ENCODE data around the gene ATP10A.

The ATP10A gene

DNA sequence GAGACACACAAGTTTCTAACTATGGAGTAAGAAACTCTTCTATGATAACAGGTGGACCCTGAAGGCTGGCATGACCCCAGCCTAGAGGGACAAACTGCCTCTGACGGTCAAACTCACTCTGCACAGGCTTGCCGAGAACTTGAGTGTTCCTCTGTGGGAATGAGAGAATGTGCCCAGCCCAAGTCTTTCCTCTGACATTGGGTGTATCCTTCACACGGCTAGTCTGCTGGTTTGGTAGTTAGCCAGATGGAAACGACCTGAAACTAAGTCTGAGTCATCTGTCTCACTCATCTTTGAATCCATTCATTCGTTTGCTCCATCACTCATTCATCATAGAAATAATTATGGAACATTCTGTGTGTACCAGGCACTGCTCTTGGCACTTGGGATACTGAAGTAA is 198.4 kb downstream of the ATP10A start:
- Histone ChIP-seq H3K4me3 (ENCODE audit: insufficient read depth, low read depth, low read length) (no peak overlapping the region), H3K4me1 (ENCODE audit: control insufficient read depth, insufficient read depth, low read length) (peaks cover 22% of the 10 kb centered on the region), H3K9me3 (ENCODE audit: control insufficient read depth, low read length) (no peaks in the 10 kb centered on the region), H3K36me3 (ENCODE audit: control insufficient read depth, insufficient read depth, low read length) (no peaks in the 10 kb centered on the region), H3K27me3 (ENCODE audit: control insufficient read depth, insufficient read depth, low read length, poor library complexity, severe bottlenecking) (no peaks in the 10 kb centered on the region), H3K27ac (ENCODE audit: insufficient read depth, low read depth, low read length, poor library complexity, severe bottlenecking) (no peak overlapping the region)
- WGBS, 2 experiments = 92% methylated on average over 5 of the region's 5 CpGs

GRCh38 chr15:25663515-25663914 is 199.6 kb downstream of the ATP10A start:
- WGBS, 2 experiments = 97 to 98% methylated on average over 5 of the region's 5 CpGs

GRCh38 chr15:25661898-25662297 is 201.2 kb downstream of the ATP10A start:
- Histone ChIP-seq H3K4me1 (ENCODE audit: control insufficient read depth, insufficient read depth, low read length) (peaks cover 9% of the 10 kb centered on the region), H3K4me3 (ENCODE audit: insufficient read depth, low read depth, low read length) (no peak overlapping the region), H3K36me3 (ENCODE audit: control insufficient read depth, insufficient read depth, low read length) (no peaks in the 10 kb centered on the region), H3K9me3 (ENCODE audit: control insufficient read depth, low read length) (no peaks in the 10 kb centered on the region), H3K27me3 (ENCODE audit: control insufficient read depth, insufficient read depth, low read length, poor library complexity, severe bottlenecking) (no peaks in the 10 kb centered on the region), H3K27ac (ENCODE audit: insufficient read depth, low read depth, low read length, poor library complexity, severe bottlenecking) (no peak overlapping the region)
- 65 to 75% methylated on average over 4 of the region's 4 CpGs for WGBS, 2 experiments

More at GRCh38 chr15:25663515-25663914, 199.6 kb downstream of the ATP10A start:
- H3K27me3 ChIP-seq (ENCODE audit: control insufficient read depth, insufficient read depth, low read length, poor library complexity, severe bottlenecking) = no peaks in the 10 kb centered on the region
- H3K9me3 ChIP-seq (ENCODE audit: control insufficient read depth, low read length) = no peaks in the 10 kb centered on the region
- H3K27ac ChIP-seq (ENCODE audit: insufficient read depth, low read depth, low read length, poor library complexity, severe bottlenecking) = no peak overlapping the region
- H3K4me3 ChIP-seq (ENCODE audit: insufficient read depth, low read depth, low read length) = no peak overlapping the region
- no peaks in the 10 kb centered on the region for H3K36me3 ChIP-seq (ENCODE audit: control insufficient read depth, insufficient read depth, low read length)
- peaks cover 10% of the 10 kb centered on the region for H3K4me1 ChIP-seq (ENCODE audit: control insufficient read depth, insufficient read depth, low read length)

GRCh38 chr15:25659251-25659650 is 203.9 kb downstream of the ATP10A start:
- H3K4me3 ChIP-seq (ENCODE audit: insufficient read depth, low read depth, low read length) = no peak overlapping the region
- no peaks in the 10 kb centered on the region for H3K9me3 ChIP-seq (ENCODE audit: control insufficient read depth, low read length)
- no peaks in the 10 kb centered on the region for H3K36me3 ChIP-seq (ENCODE audit: control insufficient read depth, insufficient read depth, low read length)
- WGBS, 2 experiments = 96 to 97% methylated on average over 12 of the region's 12 CpGs
- peaks cover 9% of the 10 kb centered on the region for H3K4me1 ChIP-seq (ENCODE audit: control insufficient read depth, insufficient read depth, low read length)
- H3K27ac ChIP-seq (ENCODE audit: insufficient read depth, low read depth, low read length, poor library complexity, severe bottlenecking) = no peak overlapping the region
- no peaks in the 10 kb centered on the region for H3K27me3 ChIP-seq (ENCODE audit: control insufficient read depth, insufficient read depth, low read length, poor library complexity, severe bottlenecking)

DNA sequence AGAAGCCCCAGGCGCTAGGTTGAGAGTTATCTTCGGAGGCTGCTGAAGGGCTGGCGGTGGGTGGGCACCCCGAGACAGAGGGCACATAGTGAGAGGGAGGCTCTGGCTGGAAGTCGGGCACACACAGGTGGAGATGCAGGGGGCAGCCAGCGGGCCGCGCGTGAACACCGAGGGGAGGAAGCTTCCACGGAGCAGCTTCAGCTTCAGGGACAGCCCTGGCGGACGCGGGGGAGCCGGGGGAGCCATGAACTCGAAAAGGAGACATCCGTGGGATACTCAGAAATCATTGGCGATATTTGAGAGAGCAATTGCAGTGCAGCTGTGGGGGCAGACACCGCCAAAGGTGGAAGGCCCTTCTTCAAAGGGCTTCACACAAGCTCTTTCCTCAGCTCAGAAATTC is 204.6 kb downstream of the ATP10A start:
- Histone ChIP-seq H3K36me3 (ENCODE audit: control insufficient read depth, insufficient read depth, low read length) (no peaks in the 10 kb centered on the region), H3K4me1 (ENCODE audit: control insufficient read depth, insufficient read depth, low read length) (peaks cover 9% of the 10 kb centered on the region)
- WGBS, 2 experiments = 95% methylated on average over 19 of the region's 19 CpGs

GRCh38 chr15:25655207-25655948 is 207.7 kb downstream of the ATP10A start:
- no peak overlapping the region for H3K27ac ChIP-seq (ENCODE audit: insufficient read depth, low read depth, low read length, poor library complexity, severe bottlenecking)
- no peaks in the 10 kb centered on the region for H3K4me1 ChIP-seq (ENCODE audit: control insufficient read depth, insufficient read depth, low read length)
- no peak overlapping the region for H3K4me3 ChIP-seq (ENCODE audit: insufficient read depth, low read depth, low read length)
- H3K9me3 ChIP-seq (ENCODE audit: control insufficient read depth, low read length) = no peaks in the 10 kb centered on the region
- no peaks in the 10 kb centered on the region for H3K36me3 ChIP-seq (ENCODE audit: control insufficient read depth, insufficient read depth, low read length)
- WGBS, 2 experiments = 71 to 72% methylated on average over 13 to 14 of the region's 14 CpGs
- H3K27me3 ChIP-seq (ENCODE audit: control insufficient read depth, insufficient read depth, low read length, poor library complexity, severe bottlenecking) = no peaks in the 10 kb centered on the region

More for the DNA sequence above, 204.6 kb downstream of the ATP10A start:
- no peak overlapping the region for H3K4me3 ChIP-seq (ENCODE audit: insufficient read depth, low read depth, low read length)
- H3K9me3 ChIP-seq (ENCODE audit: control insufficient read depth, low read length) = no peaks in the 10 kb centered on the region
- no peak overlapping the region for H3K27ac ChIP-seq (ENCODE audit: insufficient read depth, low read depth, low read length, poor library complexity, severe bottlenecking)
- no peaks in the 10 kb centered on the region for H3K27me3 ChIP-seq (ENCODE audit: control insufficient read depth, insufficient read depth, low read length, poor library complexity, severe bottlenecking)

- H3K27ac ChIP-seq (ENCODE audit: insufficient read depth, low read depth, low read length, poor library complexity, severe bottlenecking) = no peak overlapping the region
- 86 to 90% methylated on average over 2 of the region's 2 CpGs for WGBS, 2 experiments
Measured at GRCh38 chr15:25653371-25653770, 209.8 kb downstream of the ATP10A start.

GRCh38 chr15:25652704-25653103 is 210.4 kb downstream of the ATP10A start:
- H3K36me3 ChIP-seq (ENCODE audit: control insufficient read depth, insufficient read depth, low read length) = no peaks in the 10 kb centered on the region
- 85 to 91% methylated on average over 1 of the region's 1 CpG for WGBS, 2 experiments

More at GRCh38 chr15:25653371-25653770, 209.8 kb downstream of the ATP10A start:
- Histone ChIP-seq H3K4me1 (ENCODE audit: control insufficient read depth, insufficient read depth, low read length) (no peaks in the 10 kb centered on the region), H3K4me3 (ENCODE audit: insufficient read depth, low read depth, low read length) (no peak overlapping the region), H3K36me3 (ENCODE audit: control insufficient read depth, insufficient read depth, low read length) (no peaks in the 10 kb centered on the region), H3K27me3 (ENCODE audit: control insufficient read depth, insufficient read depth, low read length, poor library complexity, severe bottlenecking) (no peaks in the 10 kb centered on the region), H3K9me3 (ENCODE audit: control insufficient read depth, low read length) (no peaks in the 10 kb centered on the region)

DNA sequence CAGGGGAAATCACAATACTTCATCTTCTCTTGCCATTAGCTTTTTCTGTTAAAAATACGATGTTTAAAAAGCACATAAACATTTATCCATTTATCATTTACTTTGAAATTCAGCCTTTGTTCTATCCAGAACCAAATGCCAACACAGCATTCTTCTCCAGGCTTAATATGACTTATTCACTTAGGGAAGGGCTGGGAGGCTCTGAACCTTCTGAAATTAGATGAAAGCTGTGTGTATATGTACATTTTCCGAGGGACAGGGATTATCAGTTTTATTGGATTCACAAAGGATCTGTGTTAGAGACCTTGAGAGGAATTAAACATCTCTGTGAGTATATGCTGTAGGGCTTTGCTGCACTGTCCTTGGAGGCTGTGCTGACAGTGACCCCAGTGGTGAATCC is 213.7 kb downstream of the ATP10A start:
- WGBS, 2 experiments = 95 to 97% methylated on average over 2 of the region's 2 CpGs
- no peaks in the 10 kb centered on the region for H3K27me3 ChIP-seq (ENCODE audit: control insufficient read depth, insufficient read depth, low read length, poor library complexity, severe bottlenecking)
- no peaks in the 10 kb centered on the region for H3K9me3 ChIP-seq (ENCODE audit: control insufficient read depth, low read length)
- peaks cover 6% of the 10 kb centered on the region for H3K4me1 ChIP-seq (ENCODE audit: control insufficient read depth, insufficient read depth, low read length)
- H3K4me3 ChIP-seq (ENCODE audit: insufficient read depth, low read depth, low read length) = no peak overlapping the region
- no peak overlapping the region for H3K27ac ChIP-seq (ENCODE audit: insufficient read depth, low read depth, low read length, poor library complexity, severe bottlenecking)
- H3K36me3 ChIP-seq (ENCODE audit: control insufficient read depth, insufficient read depth, low read length) = no peaks in the 10 kb centered on the region

More at GRCh38 chr15:25652704-25653103, 210.4 kb downstream of the ATP10A start:
- no peak overlapping the region for H3K4me3 ChIP-seq (ENCODE audit: insufficient read depth, low read depth, low read length)
- H3K27ac ChIP-seq (ENCODE audit: insufficient read depth, low read depth, low read length, poor library complexity, severe bottlenecking) = no peak overlapping the region
- H3K27me3 ChIP-seq (ENCODE audit: control insufficient read depth, insufficient read depth, low read length, poor library complexity, severe bottlenecking) = no peaks in the 10 kb centered on the region
- H3K9me3 ChIP-seq (ENCODE audit: control insufficient read depth, low read length) = no peaks in the 10 kb centered on the region
- no peaks in the 10 kb centered on the region for H3K4me1 ChIP-seq (ENCODE audit: control insufficient read depth, insufficient read depth, low read length)

DNA sequence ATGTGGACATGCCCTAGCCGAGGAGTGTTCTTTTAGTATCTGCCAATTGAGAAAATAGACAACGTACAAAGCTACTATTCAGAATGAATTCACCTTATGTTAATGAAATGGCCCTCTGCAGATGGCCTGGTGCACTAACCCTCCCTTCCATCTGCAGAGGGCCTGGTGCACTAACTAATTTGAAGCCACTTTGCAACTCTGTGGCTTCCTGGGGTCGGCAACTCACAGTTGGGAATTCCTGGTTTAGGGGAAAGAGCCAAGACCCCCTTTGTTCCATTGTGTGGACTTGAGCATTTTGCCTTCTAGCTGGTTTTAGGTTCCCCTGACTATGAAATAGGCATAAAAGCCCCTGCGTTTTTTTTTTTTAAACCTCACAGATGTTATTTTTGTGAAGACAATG is 220.0 kb downstream of the ATP10A start:
- Histone ChIP-seq H3K4me1 (ENCODE audit: control insufficient read depth, insufficient read depth, low read length) (peaks cover 44% of the 10 kb centered on the region), H3K36me3 (ENCODE audit: control insufficient read depth, insufficient read depth, low read length) (no peaks in the 10 kb centered on the region), H3K27ac (ENCODE audit: insufficient read depth, low read depth, low read length, poor library complexity, severe bottlenecking) (no peak overlapping the region), H3K9me3 (ENCODE audit: control insufficient read depth, low read length) (no peaks in the 10 kb centered on the region), H3K27me3 (ENCODE audit: control insufficient read depth, insufficient read depth, low read length, poor library complexity, severe bottlenecking) (peaks cover 17% of the 10 kb centered on the region), H3K4me3 (ENCODE audit: insufficient read depth, low read depth, low read length) (no peak overlapping the region)
- 1 to 3% methylated on average over 3 to 4 of the region's 4 CpGs for WGBS, 2 experiments
